ENCODE measurements around the gene UNC5CL. TPM values are rescaled to one million over a fixed set of nuclear protein-coding genes. Genes with fewer than 3 reads are reported as not detected.

The UNC5CL gene
- total RNA-seq, 1 experiment from 2014 or later = 2.2 TPM

- POLR2A ChIA-PET = interaction anchor here (1.2 kb wide), 1 partner anchor 11 kb away, joined by 3 read pairs; no protein-coding TSS in a partner anchor
- BruUV-seq (replicated peaks) = no TSS peak
- no peak for ATAC-seq
These were observed 17.9 kb upstream of the UNC5CL start for GRCh38 chr6:41056768-41057490.

More at GRCh38 chr6:41056768-41057490, 17.9 kb upstream of the UNC5CL start:
- Histone ChIP-seq H3K4me2 (ENCODE audit: low read length) (no peak overlapping the region), H3K79me2 (ENCODE audit: insufficient read depth, low read length) (no peaks in the 10 kb centered on the region), H3K9me3 (ENCODE audit: control insufficient read depth in 1 of 2, insufficient read depth in 1 of 2, low read depth in 1 of 2, low read length in 2 of 2) (no peaks in the 10 kb centered on the region), H3K4me3 (replicated peaks in 1 of 2; ENCODE audit: low read depth in 1 of 2, low read length in 2 of 2) (no peak overlapping the region), H3K4me1 (ENCODE audit: control insufficient read depth in 1 of 2, insufficient read depth in 2 of 2, low read length in 2 of 2) (peaks cover 0 to 17% of the 10 kb centered on the region in 2 experiments; a peak in 1 of 4 replicates), H2AFZ (ENCODE audit: low read depth, low read length, poor library complexity, severe bottlenecking) (no peak overlapping the region), H3K9ac (ENCODE audit: low read length) (no peak overlapping the region), H4K20me1 (ENCODE audit: insufficient read depth) (no peaks in the 10 kb centered on the region), H3K36me3 (ENCODE audit: control insufficient read depth in 1 of 2, insufficient read depth in 2 of 2, low read length in 2 of 2) (no peaks in the 10 kb centered on the region), H3K27me3 (ENCODE audit: insufficient read depth, low read length) (no peaks in the 10 kb centered on the region), H3K9me2 (ENCODE audit: insufficient read depth) (no peaks in the 10 kb centered on the region), H3K27ac (ENCODE audit: low read depth, low read length) (no peak overlapping the region)
- ChIA-PET RAD21 (ENCODE audit: low non-redundant PET in 1 of 2, low total read pairs in 2 of 2, uncharacterized antibody in 2 of 2, unreplicated experiment in 2 of 2) (no interaction called here), CTCF (no interaction called here)
- TF ChIP-seq EZH2 (IDR thresholded peaks at IDR 0.05) (no peak), POLR2A (IDR thresholded peaks at IDR 0.05; ENCODE audit: borderline replicate concordance, extremely low read depth, insufficient read depth, insufficient read length) (no peak), MAX (IDR thresholded peaks at IDR 0.05) (no peak), SRF (IDR thresholded peaks at IDR 0.05; ENCODE audit: low read depth) (no peak), ZNF274 (IDR thresholded peaks at IDR 0.05; ENCODE audit: low read depth, low read length) (no peak), CTCF (IDR thresholded peaks at IDR 0.05 in 2 of 3, conservative IDR thresholded peaks at IDR 0.05 in 1 of 3; ENCODE audit: borderline replicate concordance in 1 of 3, insufficient read depth in 1 of 3, low read depth in 2 of 3, low read length in 2 of 3) (no peak), CEBPB (IDR thresholded peaks at IDR 0.05; ENCODE audit: low read depth) (no peak), RAD21 (IDR thresholded peaks at IDR 0.05; ENCODE audit: low read depth) (no peak), FOSL1 (IDR thresholded peaks at IDR 0.05; ENCODE audit: low read depth) (no peak), TCF7L2 (IDR thresholded peaks at IDR 0.05; ENCODE audit: borderline replicate concordance, extremely low read depth, insufficient read depth, insufficient read length) (no peak), SIN3A (IDR thresholded peaks at IDR 0.05; ENCODE audit: low read depth) (no peak), JUND (IDR thresholded peaks at IDR 0.05) (no peak), REST (IDR thresholded peaks at IDR 0.05; ENCODE audit: low read depth) (no peak), YY1 (IDR thresholded peaks at IDR 0.05; ENCODE audit: extremely low read depth, insufficient replicate concordance, low read depth, low read length) (no peak), ATF3 (IDR thresholded peaks at IDR 0.05) (no peak), EZH2phosphoT487 (IDR thresholded peaks at IDR 0.05; ENCODE audit: borderline replicate concordance) (no peak), ZBTB33 (IDR thresholded peaks at IDR 0.05; ENCODE audit: extremely low read depth, insufficient replicate concordance, low read length) (no peak)
- DNase-seq (ENCODE audit: low read depth, low spot score) = no peak
- intact Hi-C loops (cut with micrococcal nuclease) = no loop called here
